C4-2B (cell line): ENCODE measurements around the gene VIL1.

Experiments used
- CTCF ChIP-seq: fragments of 450-650 bp; conservative IDR thresholded peaks from 2 replicates; pipeline ENCODE4 v1.5.1; 2017; ENCODE audit warnings: mild to moderate bottlenecking
- ZFX ChIP-seq: fragments of 450-650 bp; IDR thresholded peaks from 2 replicates; pipeline ENCODE4 v1.6.1; 2017

- TF ChIP-seq CTCF = no peak
- no peak for TF ChIP-seq ZFX
These were observed 18.1 kb downstream of the VIL1 start for GRCh38 chr2:218436992-218437391.
